AG10803 (cell line): Measurements from ENCODE around the gene TSPYL1.
"Not testable (repeated sequence)": the region's sequence is repeated elsewhere in the genome, so short reads cannot be mapped to it uniquely, and the experiment has no call there.

ENCODE experiments used
- DNase-seq: peaks from one replicate; pipeline ENCODE4 v3.0.0; 2010; ENCODE audit warnings: low read depth
- H3K4me3 ChIP-seq: 2 replicates; pipeline ENCODE4 v1.5.1; 2011; ENCODE audit warnings: mild to moderate bottlenecking, low read length, control low read depth
- CTCF ChIP-seq: conservative IDR thresholded peaks from 2 replicates; pipeline ENCODE4 v1.5.1; 2011; ENCODE audit warnings: mild to moderate bottlenecking, low read length, control low read depth, inconsistent platforms

TSPYL1 gene

GRCh38 chr6:116323863-116324262 is 44.1 kb upstream of the TSPYL1 start:
- H3K4me3 ChIP-seq = no peak overlapping the region
- TF ChIP-seq CTCF = no peak
- DNase-seq = no peak

GRCh38 chr6:116321933-116322332 is 42.2 kb upstream of the TSPYL1 start:
- H3K4me3 ChIP-seq, DNase-seq: not testable (repeated sequence)

- no peak overlapping the region for H3K4me3 ChIP-seq
- DNase-seq = no peak
- no peak for TF ChIP-seq CTCF
Measured at GRCh38 chr6:116316772-116317467, 37.2 kb upstream of the TSPYL1 start.

GRCh38 chr6:116314878-116315277 is 35.1 kb upstream of the TSPYL1 start:
- no peak overlapping the region for H3K4me3 ChIP-seq
- TF ChIP-seq CTCF = no peak
- no peak for DNase-seq

- TF ChIP-seq CTCF = no peak
- no peak overlapping the region for H3K4me3 ChIP-seq
- no peak for DNase-seq
Measured at GRCh38 chr6:116314218-116314617, 34.5 kb upstream of the TSPYL1 start.

GRCh38 chr6:116313101-116313776 is 33.5 kb upstream of the TSPYL1 start:
- peak; percentile 64 for DNase-seq
- no peak overlapping the region for H3K4me3 ChIP-seq
- TF ChIP-seq CTCF = no peak

GRCh38 chr6:116309657-116310056 is 29.9 kb upstream of the TSPYL1 start:
- no peak for DNase-seq
- no peak overlapping the region for H3K4me3 ChIP-seq
- no peak for TF ChIP-seq CTCF
